NCI-H460 (cell line): ENCODE data around the gene PADI4. TPM values are rescaled to one million over a fixed set of nuclear protein-coding genes. Genes with fewer than 3 reads are reported as not detected.

Source experiments
- DNase-seq: peaks from one replicate; pipeline ENCODE4 v3.0.0-alpha.2; 2016; ENCODE audit warnings: low read depth; ENCODE audit errors: extremely low read depth
- polyA plus RNA-seq: library from polyadenylated mRNA; depleted of rRNA; stranded (reverse); fragments of >200 nt; gene quantifications from 2 replicates; pipeline ENCODE4 v1.2.3, GENCODE V29; 2014; cell fraction: nucleus; rRNA removed
- total RNA-seq: library from RNA; depleted of rRNA; stranded (reverse); fragments of >200 nt; shearing (Covaris generic); gene quantifications from 2 replicates; pipeline ENCODE4 v1.2.3, GENCODE V29; 2014; rRNA removed

PADI4 gene, protein sequence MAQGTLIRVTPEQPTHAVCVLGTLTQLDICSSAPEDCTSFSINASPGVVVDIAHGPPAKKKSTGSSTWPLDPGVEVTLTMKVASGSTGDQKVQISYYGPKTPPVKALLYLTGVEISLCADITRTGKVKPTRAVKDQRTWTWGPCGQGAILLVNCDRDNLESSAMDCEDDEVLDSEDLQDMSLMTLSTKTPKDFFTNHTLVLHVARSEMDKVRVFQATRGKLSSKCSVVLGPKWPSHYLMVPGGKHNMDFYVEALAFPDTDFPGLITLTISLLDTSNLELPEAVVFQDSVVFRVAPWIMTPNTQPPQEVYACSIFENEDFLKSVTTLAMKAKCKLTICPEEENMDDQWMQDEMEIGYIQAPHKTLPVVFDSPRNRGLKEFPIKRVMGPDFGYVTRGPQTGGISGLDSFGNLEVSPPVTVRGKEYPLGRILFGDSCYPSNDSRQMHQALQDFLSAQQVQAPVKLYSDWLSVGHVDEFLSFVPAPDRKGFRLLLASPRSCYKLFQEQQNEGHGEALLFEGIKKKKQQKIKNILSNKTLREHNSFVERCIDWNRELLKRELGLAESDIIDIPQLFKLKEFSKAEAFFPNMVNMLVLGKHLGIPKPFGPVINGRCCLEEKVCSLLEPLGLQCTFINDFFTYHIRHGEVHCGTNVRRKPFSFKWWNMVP
- total RNA-seq = not detected in 2 replicates
- not detected in 2 replicates for polyA plus RNA-seq

DNA sequence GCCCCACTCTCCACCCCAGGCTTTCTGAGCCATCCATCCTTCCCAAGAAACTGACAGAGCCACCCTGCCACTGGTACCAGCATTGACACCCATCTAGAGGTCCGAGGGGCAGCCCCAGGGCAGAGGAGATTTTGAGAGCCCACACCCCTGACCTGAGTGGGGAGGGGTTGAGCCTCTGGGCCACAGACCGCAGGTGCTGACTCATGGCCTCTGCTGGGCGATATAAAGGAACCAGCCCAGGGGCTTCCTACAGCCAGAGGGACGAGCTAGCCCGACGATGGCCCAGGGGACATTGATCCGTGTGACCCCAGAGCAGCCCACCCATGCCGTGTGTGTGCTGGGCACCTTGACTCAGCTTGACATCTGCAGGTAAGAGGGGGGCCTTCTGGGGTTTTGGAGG, at the start of gene PADI4:
Gene PADI4 (plus strand): TSS at position 252 of the 400 bp plus-strand sequence. CDS start 26 bp downstream, at position 278.
- no peak for DNase-seq

- no peak for DNase-seq
Measured at GRCh38 chr1:17258758-17259130, 49.3 kb upstream of the PADI4 start.

- no peak for DNase-seq
Measured at GRCh38 chr1:17259233-17259873, 48.6 kb upstream of the PADI4 start.

- DNase-seq = no peak
Measured at GRCh38 chr1:17260264-17260663, 47.7 kb upstream of the PADI4 start.

DNA sequence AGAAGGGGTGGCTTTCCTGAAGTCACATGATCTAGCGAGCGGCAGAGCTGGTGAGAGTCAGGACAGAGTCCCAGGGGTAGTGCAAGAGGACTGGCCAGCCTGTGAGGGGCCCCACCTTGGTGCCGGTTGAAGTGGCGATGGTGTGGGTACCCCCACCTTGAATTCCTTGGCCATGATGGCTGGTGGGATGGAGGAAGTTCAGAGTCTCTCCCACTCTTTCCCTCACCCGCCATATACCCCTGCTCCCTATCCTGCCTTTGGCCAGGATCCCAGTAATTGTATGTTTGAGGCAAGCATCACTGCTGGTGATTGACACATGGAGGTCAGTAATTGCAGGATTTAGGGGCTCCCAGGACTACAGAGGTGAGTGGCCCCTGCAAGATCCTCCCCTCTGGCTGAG, 47.3 kb upstream of the PADI4 start:
- DNase-seq = no peak

DNA sequence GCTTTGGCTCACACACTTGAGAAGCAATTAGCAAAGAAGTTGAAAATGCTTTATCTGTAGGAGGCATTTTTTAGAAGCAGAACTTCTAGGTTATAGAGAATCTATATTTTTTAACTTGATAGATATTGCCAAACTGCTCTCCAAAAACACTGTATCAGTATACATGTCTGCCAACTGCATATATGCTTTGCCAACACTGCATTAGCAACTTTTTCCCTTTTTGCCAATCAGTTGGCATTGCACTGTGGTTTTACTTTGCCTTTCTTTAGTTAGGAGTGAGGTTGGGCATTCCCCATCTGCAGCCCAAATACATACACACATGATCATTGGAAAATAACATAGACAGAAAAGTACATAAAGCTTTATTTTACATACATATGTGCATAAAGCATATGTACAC, 44.1 kb upstream of the PADI4 start:
- no peak for DNase-seq

- DNase-seq = no peak
Measured at GRCh38 chr1:17264470-17264869, 43.5 kb upstream of the PADI4 start.

- no peak for DNase-seq
Measured at GRCh38 chr1:17265162-17265561, 42.8 kb upstream of the PADI4 start.

GRCh38 chr1:17265950-17266349, 42.0 kb upstream of the PADI4 start:
- no peak for DNase-seq

GRCh38 chr1:17270891-17271765, 36.9 kb upstream of the PADI4 start:
- DNase-seq = no peak

- DNase-seq = no peak
Measured at GRCh38 chr1:17272066-17272465, 35.9 kb upstream of the PADI4 start.

DNA sequence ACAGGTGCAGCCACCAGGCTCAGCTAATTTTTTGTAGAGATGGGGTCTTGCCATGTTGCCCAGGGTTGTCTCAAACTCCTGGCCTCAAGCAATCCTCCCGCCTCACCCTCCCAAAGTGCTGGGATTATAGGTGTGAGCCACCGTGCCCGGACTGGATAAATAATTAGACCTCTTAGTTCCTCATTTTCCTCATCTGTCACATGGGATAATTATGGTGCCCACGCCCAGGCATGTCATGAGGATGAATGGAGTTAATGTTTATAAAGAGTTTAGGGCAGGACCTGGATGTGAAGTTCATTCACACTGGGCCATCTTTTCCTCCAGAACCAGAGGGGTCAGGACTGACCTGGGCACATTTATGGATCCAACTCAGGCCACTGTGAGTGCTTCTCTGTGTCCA, 35.4 kb upstream of the PADI4 start:
- DNase-seq = no peak

GRCh38 chr1:17273096-17273495, 34.9 kb upstream of the PADI4 start:
- no peak for DNase-seq

- DNase-seq = peak; percentile 19
Measured at GRCh38 chr1:17274186-17275170, 33.5 kb upstream of the PADI4 start.

DNA sequence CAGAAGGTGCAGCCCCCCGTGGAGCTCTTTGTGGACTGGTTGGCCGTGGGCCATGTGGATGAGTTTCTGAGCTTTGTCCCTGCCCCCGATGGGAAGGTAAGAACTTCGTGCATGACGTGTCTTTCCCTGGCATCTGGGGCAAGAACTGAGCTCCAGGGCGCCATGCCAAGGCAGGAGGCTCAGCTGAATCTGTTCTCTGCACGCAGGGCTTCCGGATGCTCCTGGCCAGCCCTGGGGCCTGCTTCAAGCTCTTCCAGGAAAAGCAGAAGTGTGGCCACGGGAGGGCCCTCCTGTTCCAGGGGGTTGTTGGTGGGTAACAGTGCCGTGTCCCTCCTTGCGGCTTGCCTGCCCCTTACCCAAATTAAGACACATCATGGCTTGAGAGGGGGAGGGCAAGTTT, 31.4 kb upstream of the PADI4 start:
- DNase-seq = no peak

DNA sequence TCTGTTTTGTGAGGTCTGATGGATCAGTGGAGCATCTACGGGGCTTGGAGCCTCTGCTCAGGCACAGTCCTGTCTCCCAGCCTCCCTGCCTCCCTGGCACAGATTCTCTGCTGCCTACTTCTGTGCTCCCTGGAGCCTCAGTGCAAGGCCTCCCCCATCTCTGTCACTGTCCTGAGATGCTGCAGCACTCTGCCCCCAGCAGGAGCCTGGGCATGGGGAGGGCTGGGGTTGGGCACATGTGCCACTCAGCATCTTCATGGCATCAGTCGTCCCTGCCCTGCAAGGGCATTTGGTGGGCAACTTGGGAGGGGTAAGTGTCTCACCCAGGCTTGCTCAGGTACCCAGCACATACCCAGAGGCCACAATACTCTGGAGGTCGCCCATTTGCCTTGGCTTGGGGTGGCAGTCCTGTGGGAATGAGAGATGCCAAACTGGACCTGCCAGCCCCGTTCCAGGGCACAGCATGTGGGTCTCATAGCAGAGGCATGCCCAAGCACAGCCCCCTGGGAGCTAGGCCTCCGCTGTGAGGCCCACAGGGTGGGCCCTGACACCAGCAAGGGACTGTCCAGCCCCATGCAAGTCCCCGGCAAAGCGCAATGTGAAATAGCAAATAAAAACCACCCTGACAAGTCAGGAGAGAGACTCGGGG, 30.4 kb upstream of the PADI4 start:
- DNase-seq = no peak

- DNase-seq = no peak
Measured at GRCh38 chr1:17278996-17279830, 28.8 kb upstream of the PADI4 start.

DNA sequence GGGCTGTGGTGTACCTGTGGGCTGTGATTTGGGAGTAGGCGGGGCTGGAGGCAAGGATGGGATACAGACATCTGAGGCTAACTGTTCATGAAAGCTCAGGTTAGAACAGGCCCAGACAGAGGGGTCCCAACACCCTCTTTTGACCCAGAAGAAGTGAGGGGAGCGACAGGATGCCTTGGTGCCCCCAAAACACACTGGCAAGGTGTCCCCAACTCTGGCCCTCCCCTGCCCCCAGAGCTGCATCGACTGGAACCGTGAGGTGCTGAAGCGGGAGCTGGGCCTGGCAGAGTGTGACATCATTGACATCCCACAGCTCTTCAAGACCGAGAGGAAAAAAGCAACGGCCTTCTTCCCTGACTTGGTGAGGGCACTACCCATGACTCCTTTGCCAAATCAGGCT, 27.6 kb upstream of the PADI4 start:
- no peak for DNase-seq
